GM18511 (cell line): Measurements from ENCODE around the gene MTHFD1.

Experiments used
- ATAC-seq: cut with Tn5 transposase; IDR thresholded peaks from one replicate; pipeline ENCODE4 v1.9.1; 2021; ENCODE audit warnings: mild to moderate bottlenecking, moderate library complexity; ENCODE audit not compliant: unreplicated experiment

MTHFD1 gene

GRCh38 chr14:64488590-64489099, 100.5 kb downstream of the MTHFD1 start:
- no peak for ATAC-seq

GRCh38 chr14:64491637-64492036, 103.5 kb downstream of the MTHFD1 start:
- ATAC-seq, result no peak

GRCh38 chr14:64493455-64493854, 105.3 kb downstream of the MTHFD1 start:
- no peak for ATAC-seq

- ATAC-seq, result no peak
These were observed 107.1 kb downstream of the MTHFD1 start for GRCh38 chr14:64495252-64495651.

- no peak for ATAC-seq
These were observed 108.6 kb downstream of the MTHFD1 start for GRCh38 chr14:64496764-64497163.

GRCh38 chr14:64500088-64500487, 111.9 kb downstream of the MTHFD1 start:
- no peak for ATAC-seq

GRCh38 chr14:64501411-64502171, 113.4 kb downstream of the MTHFD1 start:
- no peak for ATAC-seq

- ATAC-seq, result no peak
These were observed 114.3 kb downstream of the MTHFD1 start for GRCh38 chr14:64502456-64502855.

- no peak for ATAC-seq
These were observed 114.8 kb downstream of the MTHFD1 start for GRCh38 chr14:64502887-64503433.

- peak; percentile 67 for ATAC-seq
These were observed 115.5 kb downstream of the MTHFD1 start, which contains the start of gene ZBTB25 for GRCh38 chr14:64503434-64504309. TSS of gene ZBTB25 (minus strand) at chr14:64503838. CDS start at chr14:64490533, 13,305 bp downstream.

GRCh38 chr14:64504310-64504896, 116.2 kb downstream of the MTHFD1 start, which contains the start of gene ZBTB1:
TSS of gene ZBTB1 (plus strand) at chr14:64504770. CDS start at chr14:64521505, 16,735 bp downstream.
- ATAC-seq, result peak; percentile 23

- peak; percentile 28 for ATAC-seq
These were observed 117.0 kb downstream of the MTHFD1 start for GRCh38 chr14:64504897-64505794.

GRCh38 chr14:64506721-64507120, 118.6 kb downstream of the MTHFD1 start:
- ATAC-seq, result no peak

- no peak for ATAC-seq
These were observed 119.4 kb downstream of the MTHFD1 start for GRCh38 chr14:64507376-64508156.

GRCh38 chr14:64508215-64508776, 120.1 kb downstream of the MTHFD1 start:
- no peak for ATAC-seq

GRCh38 chr14:64509036-64509435, 120.9 kb downstream of the MTHFD1 start:
- ATAC-seq, result no peak
